OCI-LY7 (cell line): Measurements from ENCODE around the gene CRX.

Source experiments
- EZH2phosphoT487 ChIP-seq: fragments of 200-600 bp; sonication (generic); IDR thresholded peaks from 2 replicates; pipeline ENCODE4 v1.6.1; 2018; ENCODE audit warnings: low read depth, borderline replicate concordance, mild to moderate bottlenecking, mixed run types, antibody characterized with exemption, low read length, moderate library complexity, mixed read lengths
- TF ChIP-seq, protein P1 (sequence below): fragments of 200-600 bp; sonication (generic); conservative IDR thresholded peaks from 2 replicates; pipeline ENCODE4 v1.5.1; 2014; ENCODE audit warnings: mild to moderate bottlenecking, antibody characterized with exemption, low read length, moderate library complexity, mixed read lengths

- TF ChIP-seq, protein P1, sequence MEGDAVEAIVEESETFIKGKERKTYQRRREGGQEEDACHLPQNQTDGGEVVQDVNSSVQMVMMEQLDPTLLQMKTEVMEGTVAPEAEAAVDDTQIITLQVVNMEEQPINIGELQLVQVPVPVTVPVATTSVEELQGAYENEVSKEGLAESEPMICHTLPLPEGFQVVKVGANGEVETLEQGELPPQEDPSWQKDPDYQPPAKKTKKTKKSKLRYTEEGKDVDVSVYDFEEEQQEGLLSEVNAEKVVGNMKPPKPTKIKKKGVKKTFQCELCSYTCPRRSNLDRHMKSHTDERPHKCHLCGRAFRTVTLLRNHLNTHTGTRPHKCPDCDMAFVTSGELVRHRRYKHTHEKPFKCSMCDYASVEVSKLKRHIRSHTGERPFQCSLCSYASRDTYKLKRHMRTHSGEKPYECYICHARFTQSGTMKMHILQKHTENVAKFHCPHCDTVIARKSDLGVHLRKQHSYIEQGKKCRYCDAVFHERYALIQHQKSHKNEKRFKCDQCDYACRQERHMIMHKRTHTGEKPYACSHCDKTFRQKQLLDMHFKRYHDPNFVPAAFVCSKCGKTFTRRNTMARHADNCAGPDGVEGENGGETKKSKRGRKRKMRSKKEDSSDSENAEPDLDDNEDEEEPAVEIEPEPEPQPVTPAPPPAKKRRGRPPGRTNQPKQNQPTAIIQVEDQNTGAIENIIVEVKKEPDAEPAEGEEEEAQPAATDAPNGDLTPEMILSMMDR = no peak
- no peak for TF ChIP-seq EZH2phosphoT487
These were observed 1.9 kb upstream of the CRX start for GRCh38 chr19:47819858-47820257.
